GM19467 (cell line): ENCODE measurements around the gene TNFSF13B.

ENCODE experiments used
- ATAC-seq: cut with Tn5 transposase; IDR thresholded peaks from one replicate; pipeline ENCODE4 v1.9.1; 2021; ENCODE audit warnings: mild to moderate bottlenecking, moderate library complexity; ENCODE audit not compliant: unreplicated experiment

Gene TNFSF13B

DNA sequence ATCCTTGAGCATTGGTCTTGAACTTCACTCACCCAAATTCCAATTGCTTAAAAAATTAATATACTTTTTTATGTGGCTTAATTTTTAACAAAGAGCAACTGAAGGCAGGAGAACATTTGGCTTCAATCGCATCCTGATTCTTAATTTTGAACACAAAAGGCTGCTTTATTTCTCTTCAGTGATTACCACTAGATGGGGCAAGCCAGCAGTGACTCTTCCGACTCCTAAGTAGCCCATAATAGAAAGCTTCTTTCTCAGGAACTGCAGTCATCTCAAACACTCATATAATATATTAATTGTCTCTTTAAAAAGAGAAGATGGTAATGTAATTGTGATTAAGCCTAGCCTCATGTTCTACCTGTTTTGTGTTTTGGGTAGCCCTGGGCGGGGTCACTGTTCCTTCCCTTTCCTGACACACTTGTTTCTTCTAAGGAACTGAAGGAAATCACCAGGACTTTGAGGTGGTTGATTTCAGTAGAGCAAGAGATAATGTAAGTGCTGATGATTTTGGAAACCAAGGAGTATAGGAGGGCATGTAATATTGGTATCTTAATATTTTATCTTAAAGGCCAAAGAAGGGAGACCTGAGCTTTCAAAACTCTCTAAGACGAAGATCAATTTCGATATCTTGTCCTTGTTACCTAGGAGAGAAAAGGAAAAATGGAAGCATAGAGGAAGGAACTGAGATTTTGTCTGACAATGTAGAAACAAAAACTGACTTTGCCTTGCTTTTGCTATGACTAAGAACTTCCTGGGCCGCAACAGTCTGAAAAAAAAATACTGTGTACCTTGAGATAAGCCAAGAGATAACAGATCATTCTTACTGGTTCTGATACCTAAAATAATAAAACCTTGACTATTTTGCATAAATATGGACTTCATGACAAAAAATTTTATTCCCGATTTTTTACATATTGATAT is 73.1 kb downstream of the TNFSF13B start:
- ATAC-seq, result no peak

DNA sequence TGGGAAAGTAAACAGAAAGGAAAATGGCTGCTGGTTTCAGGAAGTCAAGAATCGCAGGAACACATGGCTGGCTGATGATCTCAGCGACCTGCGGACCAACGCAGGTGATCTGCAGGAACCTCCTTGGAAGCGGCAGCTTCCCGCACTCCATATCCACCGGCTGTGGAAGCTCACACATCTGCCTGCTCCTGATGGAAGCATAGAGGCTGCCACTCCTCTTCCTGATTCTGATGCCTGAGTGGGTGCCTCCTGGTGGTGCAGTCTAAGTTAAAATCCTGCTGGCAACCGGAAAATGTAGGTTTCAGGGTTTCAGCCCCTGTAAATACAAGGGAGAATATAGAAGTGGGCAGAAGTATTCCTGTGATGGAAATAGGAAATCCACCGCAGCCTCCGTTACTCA is 75.5 kb downstream of the TNFSF13B start:
- no peak for ATAC-seq

DNA sequence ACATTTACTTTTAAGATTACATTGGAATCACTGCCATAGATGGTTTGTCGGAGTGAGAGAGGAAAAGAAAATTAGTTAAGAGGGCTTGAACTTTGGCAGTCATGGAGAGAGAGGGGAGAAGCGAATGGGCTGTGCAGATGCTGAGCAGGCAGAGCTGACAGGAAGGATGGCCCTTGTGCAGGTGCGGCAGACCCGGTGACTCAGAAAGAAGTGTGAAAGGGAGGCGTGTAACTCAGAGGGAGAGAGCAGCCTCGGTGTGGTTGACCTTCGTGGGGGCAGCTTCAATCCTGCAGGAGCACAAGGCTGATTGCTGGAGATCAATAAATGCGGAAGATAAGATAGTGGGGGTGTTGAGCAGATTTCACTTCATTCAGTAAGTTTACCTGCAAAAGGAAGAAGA is 76.9 kb downstream of the TNFSF13B start:
- no peak for ATAC-seq

DNA sequence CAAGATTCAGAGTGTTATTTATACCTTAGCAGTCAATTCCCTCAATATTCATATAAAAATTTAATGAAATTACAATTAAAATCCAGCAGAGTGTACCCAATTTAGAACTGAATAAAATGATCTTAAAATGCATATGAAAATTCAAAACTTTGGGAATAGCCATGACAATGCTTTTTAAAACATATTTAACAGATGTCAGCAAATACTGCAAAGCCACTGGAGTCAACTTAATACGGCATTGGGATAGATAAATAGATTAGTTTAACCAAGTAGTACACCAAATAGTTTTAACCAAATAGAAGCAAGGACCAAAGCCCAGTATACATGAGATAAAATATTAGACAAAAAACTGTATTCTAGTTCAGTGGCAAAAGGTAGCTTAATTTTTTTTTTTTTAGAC is 79.8 kb downstream of the TNFSF13B start:
- ATAC-seq, result no peak

DNA sequence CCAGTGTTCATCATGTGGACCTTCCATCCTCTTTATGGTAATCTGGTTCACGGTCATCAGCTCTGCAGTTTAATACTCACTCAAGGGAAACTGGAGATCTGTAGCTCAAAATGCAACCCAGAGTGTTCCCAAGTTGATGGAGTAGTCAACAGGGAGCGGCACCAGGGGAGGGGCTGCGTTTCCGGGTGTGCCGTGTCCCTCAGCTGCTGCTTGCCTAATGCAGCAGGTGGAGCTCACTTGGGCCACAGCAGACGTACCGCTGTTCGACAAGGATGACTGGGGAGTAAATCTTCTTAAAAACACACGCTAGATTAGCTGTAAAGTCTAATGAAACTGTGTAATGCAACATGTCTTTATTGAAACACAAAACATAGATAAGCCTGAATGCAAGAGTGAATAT is 81.1 kb downstream of the TNFSF13B start:
- no peak for ATAC-seq

DNA sequence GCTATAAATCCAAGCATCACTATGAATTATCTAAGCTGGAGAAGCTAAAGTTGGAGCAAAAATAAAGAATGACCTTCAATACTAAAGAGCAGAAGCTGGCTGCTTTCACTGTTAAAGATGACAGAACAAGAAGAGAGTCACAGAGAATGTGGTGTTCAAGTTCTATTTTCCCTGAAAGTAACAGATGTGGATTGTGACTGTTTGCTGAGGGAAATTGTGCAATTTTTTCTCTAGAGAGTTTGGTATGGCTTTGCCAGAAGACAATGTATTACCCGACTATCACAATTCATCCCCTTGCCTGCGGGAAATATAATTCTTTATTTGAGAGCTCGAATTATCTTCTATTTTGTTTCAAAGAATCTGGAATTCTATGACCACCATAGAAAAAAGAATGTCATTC is 83.1 kb downstream of the TNFSF13B start:
- no peak for ATAC-seq

DNA sequence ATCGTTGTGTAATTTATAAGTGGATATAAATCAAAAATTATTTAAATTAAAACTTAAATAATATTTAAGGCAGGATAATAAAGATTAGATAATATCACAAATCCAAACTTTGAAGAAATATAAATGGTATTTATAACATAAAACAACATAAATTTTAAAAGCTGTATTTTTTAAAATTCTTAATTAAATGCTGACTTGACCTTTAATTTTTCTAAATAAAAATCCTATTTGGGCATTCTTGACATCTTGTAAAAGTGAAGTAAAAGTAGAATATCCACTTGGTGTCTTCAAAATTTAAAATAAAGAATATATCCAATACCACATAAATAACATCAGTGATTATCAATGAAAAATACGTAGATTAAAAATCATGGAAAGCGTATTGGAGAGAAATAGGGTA is 87.7 kb downstream of the TNFSF13B start:
- no peak for ATAC-seq
